ENCODE data around the gene ACSF2.

Gene ACSF2

GRCh38 chr17:50458701-50459676 lies 33.0 kb downstream of the ACSF2 start:
- Mint-ChIP-seq H3K4me1 (peaks cover 12 to 20% of the 10 kb centered on the region in 2 donors), H3K27ac (no peak overlapping the region), H3K36me3 (peaks cover 6 to 7% of the 10 kb centered on the region in 2 donors), H3K9me3 (no peaks in the 10 kb centered on the region), H3K27me3 (no peaks in the 10 kb centered on the region), H3K4me3 (no peak overlapping the region)
- DNase-seq (no peak), ATAC-seq (replicated peaks) (no peak)

GRCh38 chr17:50459756-50460155 lies 33.7 kb downstream of the ACSF2 start:
- Mint-ChIP-seq H3K27ac (no peak overlapping the region), H3K36me3 (peaks cover 6 to 10% of the 10 kb centered on the region in 2 donors), H3K9me3 (no peaks in the 10 kb centered on the region), H3K27me3 (no peaks in the 10 kb centered on the region), H3K4me3 (no peak overlapping the region), H3K4me1 (peaks cover 12 to 20% of the 10 kb centered on the region in 2 donors)
- DNase-seq = no peak
- peak in 1 of 2 donors; percentile 31 for ATAC-seq (replicated peaks)

- ATAC-seq (replicated peaks) = no peak
- DNase-seq = no peak
- Mint-ChIP-seq H3K4me1 (peaks cover 12 to 20% of the 10 kb centered on the region in 2 donors), H3K36me3 (peaks cover 8 to 13% of the 10 kb centered on the region in 2 donors), H3K9me3 (no peaks in the 10 kb centered on the region), H3K4me3 (no peak overlapping the region), H3K27me3 (no peaks in the 10 kb centered on the region), H3K27ac (no peak overlapping the region)
These were observed 35.0 kb downstream of the ACSF2 start for GRCh38 chr17:50460831-50461526.

- Mint-ChIP-seq H3K9me3 (no peaks in the 10 kb centered on the region), H3K4me3 (no peak overlapping the region)
These were observed 35.6 kb downstream of the ACSF2 start for GRCh38 chr17:50461550-50462132.

GRCh38 chr17:50462446-50462845 lies 36.4 kb downstream of the ACSF2 start:
- Mint-ChIP-seq H3K27ac (peak overlapping the region; percentile 56), H3K4me3 (no peak overlapping the region), H3K9me3 (no peaks in the 10 kb centered on the region), H3K4me1 (peaks cover 17 to 26% of the 10 kb centered on the region in 2 donors), H3K36me3 (peaks cover 10 to 12% of the 10 kb centered on the region in 2 donors), H3K27me3 (peaks cover 1 to 7% of the 10 kb centered on the region in 2 donors)
- DNase-seq (no peak), ATAC-seq (replicated peaks) (no peak)

More at GRCh38 chr17:50461550-50462132, 35.6 kb downstream of the ACSF2 start:
- H3K27me3 Mint-ChIP-seq = no peaks in the 10 kb centered on the region
- DNase-seq (no peak), ATAC-seq (replicated peaks) (no peak)
- H3K36me3 Mint-ChIP-seq = peaks cover 8 to 12% of the 10 kb centered on the region in 2 donors
- peaks cover 12 to 23% of the 10 kb centered on the region in 2 donors for H3K4me1 Mint-ChIP-seq
- no peak overlapping the region for H3K27ac Mint-ChIP-seq

GRCh38 chr17:50464121-50464520 lies 38.1 kb downstream of the ACSF2 start:
- ATAC-seq (replicated peaks) (no peak), DNase-seq (no peak)
- H3K4me1 Mint-ChIP-seq = peaks cover 13 to 23% of the 10 kb centered on the region in 2 donors
- no peak overlapping the region for H3K4me3 Mint-ChIP-seq
- H3K36me3 Mint-ChIP-seq = peaks cover 10 to 12% of the 10 kb centered on the region in 2 donors
- H3K9me3 Mint-ChIP-seq = no peaks in the 10 kb centered on the region
- peaks cover 14 to 18% of the 10 kb centered on the region in 2 donors for H3K27me3 Mint-ChIP-seq
- H3K27ac Mint-ChIP-seq = no peak overlapping the region

- peaks cover 14 to 21% of the 10 kb centered on the region in 2 donors for H3K4me1 Mint-ChIP-seq
- H3K36me3 Mint-ChIP-seq = peaks cover 10 to 12% of the 10 kb centered on the region in 2 donors
These were observed 38.7 kb downstream of the ACSF2 start for GRCh38 chr17:50464736-50465135.

GRCh38 chr17:50465171-50465570 lies 39.2 kb downstream of the ACSF2 start:
- Mint-ChIP-seq H3K27me3 (peaks cover 18 to 24% of the 10 kb centered on the region in 2 donors), H3K36me3 (peaks cover 10 to 12% of the 10 kb centered on the region in 2 donors), H3K27ac (no peak overlapping the region), H3K4me3 (no peak overlapping the region), H3K4me1 (peaks cover 13 to 17% of the 10 kb centered on the region in 2 donors), H3K9me3 (no peaks in the 10 kb centered on the region)
- ATAC-seq (replicated peaks) (no peak), DNase-seq (no peak)

More at GRCh38 chr17:50464736-50465135, 38.7 kb downstream of the ACSF2 start:
- Mint-ChIP-seq H3K27me3 (peaks cover 18 to 19% of the 10 kb centered on the region in 2 donors), H3K9me3 (no peaks in the 10 kb centered on the region), H3K27ac (peak overlapping the region; percentile 14), H3K4me3 (no peak overlapping the region)
- no peak for ATAC-seq (replicated peaks)
- DNase-seq = no peak

- DNase-seq (no peak), ATAC-seq (replicated peaks) (no peak)
- Mint-ChIP-seq H3K4me1 (peaks cover 13 to 17% of the 10 kb centered on the region in 2 donors), H3K27ac (no peak overlapping the region), H3K4me3 (no peak overlapping the region), H3K36me3 (peaks cover 10 to 12% of the 10 kb centered on the region in 2 donors), H3K9me3 (no peaks in the 10 kb centered on the region), H3K27me3 (peaks cover 18 to 26% of the 10 kb centered on the region in 2 donors)
These were observed 39.6 kb downstream of the ACSF2 start for GRCh38 chr17:50465635-50466034.

GRCh38 chr17:50466371-50467113 lies 40.5 kb downstream of the ACSF2 start:
- H3K9me3 Mint-ChIP-seq = no peaks in the 10 kb centered on the region
- H3K36me3 Mint-ChIP-seq = peaks cover 9 to 12% of the 10 kb centered on the region in 2 donors
- H3K27me3 Mint-ChIP-seq = peaks cover 18 to 26% of the 10 kb centered on the region in 2 donors
- DNase-seq = no peak
- peak overlapping the region; percentile 42 for H3K27ac Mint-ChIP-seq
- H3K4me3 Mint-ChIP-seq = no peak overlapping the region
- no peak for ATAC-seq (replicated peaks)
- peaks cover 12 to 16% of the 10 kb centered on the region in 2 donors for H3K4me1 Mint-ChIP-seq

- peaks cover 11 to 12% of the 10 kb centered on the region in 2 donors for H3K4me1 Mint-ChIP-seq
These were observed 41.3 kb downstream of the ACSF2 start for GRCh38 chr17:50467114-50467854.

GRCh38 chr17:50467855-50468303 lies 41.9 kb downstream of the ACSF2 start:
- H3K9me3 Mint-ChIP-seq = no peaks in the 10 kb centered on the region
- peaks cover 18 to 26% of the 10 kb centered on the region in 2 donors for H3K27me3 Mint-ChIP-seq
- H3K4me3 Mint-ChIP-seq = peak overlapping the region; percentile 47 to 58

More at GRCh38 chr17:50467114-50467854, 41.3 kb downstream of the ACSF2 start:
- ATAC-seq (replicated peaks) (no peak), DNase-seq (no peak)
- no peaks in the 10 kb centered on the region for H3K9me3 Mint-ChIP-seq
- H3K27me3 Mint-ChIP-seq = peaks cover 18 to 26% of the 10 kb centered on the region in 2 donors
- H3K27ac Mint-ChIP-seq = peak overlapping the region; percentile 20
- H3K36me3 Mint-ChIP-seq = peaks cover 6 to 16% of the 10 kb centered on the region in 2 donors
- H3K4me3 Mint-ChIP-seq = peak overlapping the region in 1 of 2 donors; percentile 33

More at GRCh38 chr17:50467855-50468303, 41.9 kb downstream of the ACSF2 start:
- DNase-seq (no peak), ATAC-seq (replicated peaks) (no peak)
- H3K27ac Mint-ChIP-seq = peak overlapping the region; percentile 76
- peaks cover 6 to 16% of the 10 kb centered on the region in 2 donors for H3K36me3 Mint-ChIP-seq
- H3K4me1 Mint-ChIP-seq = peaks cover 11 to 12% of the 10 kb centered on the region in 2 donors

All from stimulated activated naive B cell treated with anti-CD40 and anti-IgM and Interleukin-4, amounts not matched to agents 10 μg/mL and 1 μg/mL and 100 μg/mL, for 72 hours (primary cell).